ENCODE results near the gene SEMA5B.

The SEMA5B gene

DNA sequence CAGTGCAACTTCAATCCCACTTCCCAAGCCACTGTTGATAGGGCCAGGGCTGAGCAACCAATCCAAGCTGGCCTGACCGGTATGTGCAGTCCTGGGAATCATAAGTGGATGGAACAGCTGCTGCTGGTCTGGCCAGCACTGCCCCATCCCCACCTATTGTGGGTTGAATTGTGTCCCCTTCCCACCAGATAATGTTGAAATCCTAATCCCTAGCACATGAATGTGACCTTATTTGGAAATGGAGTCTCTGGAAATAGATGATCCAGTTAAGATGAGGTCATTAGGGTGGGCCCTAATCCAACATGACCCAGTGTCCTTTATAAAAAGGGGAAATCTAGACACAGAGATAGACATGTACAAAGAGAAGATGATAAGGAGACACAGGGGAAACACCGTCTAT, 25.5 kb upstream of the SEMA5B start:
- Histone ChIP-seq H3K27me3 (ENCODE audit: control insufficient read depth, insufficient read depth, low read length) (no peaks in the 10 kb centered on the region), H3K9me3 (ENCODE audit: control insufficient read depth, low read length) (no peaks in the 10 kb centered on the region), H3K4me3 (ENCODE audit: low read length) (no peak overlapping the region), H3K9ac (ENCODE audit: low read length) (no peak overlapping the region), H3K4me1 (ENCODE audit: control insufficient read depth, insufficient read depth, low read length) (no peaks in the 10 kb centered on the region), H3K36me3 (ENCODE audit: control insufficient read depth, insufficient read depth, low read length) (no peaks in the 10 kb centered on the region)

DNA sequence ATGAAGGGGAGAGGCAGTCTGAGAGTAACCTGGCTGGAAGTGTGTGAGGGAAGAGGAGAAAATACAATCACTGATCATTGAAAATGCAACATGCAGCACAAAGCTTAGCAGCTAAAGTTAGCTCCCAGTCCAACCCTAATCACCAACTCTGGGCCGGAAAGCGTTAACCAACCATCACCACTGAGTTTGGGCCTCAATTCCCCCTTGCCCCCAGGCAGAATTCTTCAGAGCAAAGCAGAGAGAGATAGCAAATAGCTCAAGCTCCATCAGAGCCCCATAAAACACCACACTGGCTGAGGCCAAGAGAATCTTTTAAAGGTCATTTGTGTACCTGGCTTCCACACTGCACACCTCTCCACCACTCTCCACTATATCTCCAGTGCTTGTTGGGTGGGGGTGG, 23.1 kb upstream of the SEMA5B start:
- Histone ChIP-seq H3K4me3 (ENCODE audit: low read length) (no peak overlapping the region), H3K9ac (ENCODE audit: low read length) (no peak overlapping the region), H3K4me1 (ENCODE audit: control insufficient read depth, insufficient read depth, low read length) (no peaks in the 10 kb centered on the region), H3K36me3 (ENCODE audit: control insufficient read depth, insufficient read depth, low read length) (no peaks in the 10 kb centered on the region), H3K9me3 (ENCODE audit: control insufficient read depth, low read length) (no peaks in the 10 kb centered on the region), H3K27me3 (ENCODE audit: control insufficient read depth, insufficient read depth, low read length) (no peaks in the 10 kb centered on the region)

DNA sequence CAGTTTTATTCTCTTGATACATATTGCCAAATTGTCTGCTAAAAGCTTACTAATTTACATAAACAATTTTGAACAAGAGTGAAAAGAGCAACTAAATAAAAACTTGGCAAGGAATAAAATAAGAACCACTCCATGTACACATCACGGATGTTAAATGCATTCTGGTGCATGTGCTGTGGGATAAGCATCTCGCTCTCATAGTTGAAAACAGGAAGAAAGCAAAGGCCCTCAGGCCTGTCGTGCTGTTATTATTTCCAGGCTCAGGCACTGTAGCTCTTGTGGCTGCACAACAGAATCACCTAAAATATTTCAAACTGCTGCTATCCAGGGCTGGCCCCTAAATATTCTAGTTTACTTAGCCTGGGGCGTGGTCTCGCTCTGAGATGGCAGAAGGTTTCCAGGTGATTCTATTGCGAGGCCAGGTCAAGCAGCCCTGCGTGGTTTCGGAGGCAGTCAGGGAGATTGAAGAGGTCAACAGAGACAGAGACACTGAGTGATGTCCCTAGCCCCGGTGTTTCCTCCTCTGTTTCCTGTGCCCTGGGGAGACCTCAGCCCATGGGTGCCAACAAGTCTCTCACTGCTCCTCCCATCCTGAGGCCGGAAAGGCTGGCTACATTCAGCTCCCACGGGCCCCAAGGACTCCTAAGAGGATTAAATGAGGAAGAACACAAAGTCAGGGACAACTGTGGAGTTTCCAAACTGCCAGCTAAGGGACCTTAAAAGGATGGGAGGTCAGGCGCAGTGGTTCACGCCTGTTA, 21.1 kb upstream of the SEMA5B start:
- H3K36me3 ChIP-seq (ENCODE audit: control insufficient read depth, insufficient read depth, low read length) = no peaks in the 10 kb centered on the region
- no peaks in the 10 kb centered on the region for H3K9me3 ChIP-seq (ENCODE audit: control insufficient read depth, low read length)
- H3K4me1 ChIP-seq (ENCODE audit: control insufficient read depth, insufficient read depth, low read length) = no peaks in the 10 kb centered on the region
- no peaks in the 10 kb centered on the region for H3K27me3 ChIP-seq (ENCODE audit: control insufficient read depth, insufficient read depth, low read length)
- H3K9ac ChIP-seq (ENCODE audit: low read length) = no peak overlapping the region
- H3K4me3 ChIP-seq (ENCODE audit: low read length) = no peak overlapping the region

DNA sequence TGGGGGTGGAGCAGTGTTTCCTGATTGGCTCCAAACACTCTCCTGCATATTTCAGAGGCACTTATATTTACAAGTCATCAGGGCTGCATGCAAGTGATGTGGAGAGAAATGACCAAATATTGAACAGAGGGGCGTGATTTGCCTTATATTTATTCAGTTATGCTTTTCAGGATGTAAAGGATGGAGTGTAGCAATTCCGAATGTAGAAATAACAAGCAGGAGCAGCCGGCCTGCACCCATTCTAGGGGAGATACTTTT, 19.4 kb upstream of the SEMA5B start:
- Histone ChIP-seq H3K36me3 (ENCODE audit: control insufficient read depth, insufficient read depth, low read length) (no peaks in the 10 kb centered on the region), H3K4me3 (ENCODE audit: low read length) (no peak overlapping the region), H3K4me1 (ENCODE audit: control insufficient read depth, insufficient read depth, low read length) (no peaks in the 10 kb centered on the region), H3K9me3 (ENCODE audit: control insufficient read depth, low read length) (no peaks in the 10 kb centered on the region), H3K9ac (ENCODE audit: low read length) (no peak overlapping the region), H3K27me3 (ENCODE audit: control insufficient read depth, insufficient read depth, low read length) (no peaks in the 10 kb centered on the region)

DNA sequence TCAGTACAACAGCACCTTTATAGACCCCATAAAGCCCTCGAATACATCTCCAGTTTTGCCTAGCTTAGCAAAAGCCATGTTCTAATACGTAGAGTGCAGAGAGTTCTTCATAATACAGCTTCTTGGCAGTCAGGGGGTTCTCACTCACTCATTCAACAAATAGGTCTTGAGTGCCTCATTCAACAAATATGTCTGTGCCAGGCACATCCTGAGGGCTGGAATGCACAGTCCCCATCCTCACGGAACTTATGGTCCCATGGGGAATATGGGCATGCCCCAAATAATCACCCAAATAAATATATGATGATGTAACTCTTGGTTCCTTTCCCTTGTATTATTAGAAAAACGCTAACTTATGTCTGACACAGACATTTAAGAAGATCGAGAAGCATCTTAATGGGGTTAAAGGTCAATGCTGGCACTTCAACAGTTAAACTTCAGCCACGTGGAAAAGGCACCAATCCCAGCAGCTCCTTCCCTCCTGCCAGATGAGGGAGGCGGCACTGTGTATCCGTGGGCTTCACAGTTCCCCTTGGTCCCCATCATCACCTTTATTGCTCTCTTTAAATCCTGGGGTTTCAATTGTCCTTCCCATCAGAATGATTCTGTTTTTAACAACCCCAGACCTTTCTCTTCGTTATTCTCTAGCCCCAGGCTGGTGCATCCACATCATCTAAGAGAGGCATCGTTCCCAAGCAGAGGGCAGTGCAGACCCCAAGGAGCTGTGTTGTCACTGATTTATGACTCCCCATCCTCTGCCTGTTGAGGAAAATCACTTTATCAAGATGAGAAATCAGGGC, 18.9 kb upstream of the SEMA5B start:
- H3K4me1 ChIP-seq (ENCODE audit: control insufficient read depth, insufficient read depth, low read length) = no peaks in the 10 kb centered on the region
- H3K4me3 ChIP-seq (ENCODE audit: low read length) = no peak overlapping the region
- no peaks in the 10 kb centered on the region for H3K9me3 ChIP-seq (ENCODE audit: control insufficient read depth, low read length)
- H3K36me3 ChIP-seq (ENCODE audit: control insufficient read depth, insufficient read depth, low read length) = no peaks in the 10 kb centered on the region
- H3K9ac ChIP-seq (ENCODE audit: low read length) = no peak overlapping the region
- H3K27me3 ChIP-seq (ENCODE audit: control insufficient read depth, insufficient read depth, low read length) = no peaks in the 10 kb centered on the region

DNA sequence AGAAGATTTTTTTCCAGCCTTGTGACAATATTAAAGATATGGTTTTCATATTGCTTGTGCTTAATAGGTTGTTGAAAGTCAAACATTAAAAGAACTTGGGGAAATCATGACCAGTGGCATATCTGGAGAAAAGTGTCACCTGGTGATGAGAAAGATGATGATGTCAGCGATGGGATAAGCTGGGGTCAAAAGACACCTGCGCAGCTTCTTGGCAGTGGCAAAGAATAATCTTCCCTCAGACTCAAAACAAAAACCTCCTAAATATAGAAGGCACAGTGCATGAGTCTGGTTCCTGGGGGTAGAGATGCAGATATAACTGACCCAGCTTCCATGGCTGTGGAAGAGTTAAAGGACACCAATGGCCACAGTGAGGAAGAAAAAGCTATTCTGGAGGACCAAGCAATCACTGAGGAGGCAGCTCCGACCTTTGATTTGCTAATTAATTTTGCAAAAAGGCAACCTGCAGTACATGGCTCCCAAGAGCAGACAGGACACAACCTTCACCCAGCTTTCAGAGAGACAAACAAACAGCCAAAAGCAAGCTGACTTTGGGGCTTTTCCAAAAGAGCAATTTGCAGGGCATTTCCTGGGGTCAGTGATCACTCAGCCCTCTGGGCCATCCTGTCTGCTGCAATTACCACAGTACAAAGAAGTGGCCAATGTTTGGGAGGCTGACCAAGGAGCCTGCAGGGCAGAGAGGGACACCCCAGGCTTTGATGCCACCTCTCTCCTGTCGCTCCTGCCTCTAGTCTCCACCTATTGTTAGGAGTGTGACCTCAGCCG, 17.6 kb upstream of the SEMA5B start:
- Histone ChIP-seq H3K9ac (ENCODE audit: low read length) (no peak overlapping the region), H3K27me3 (ENCODE audit: control insufficient read depth, insufficient read depth, low read length) (no peaks in the 10 kb centered on the region), H3K4me3 (ENCODE audit: low read length) (no peak overlapping the region), H3K36me3 (ENCODE audit: control insufficient read depth, insufficient read depth, low read length) (no peaks in the 10 kb centered on the region), H3K4me1 (ENCODE audit: control insufficient read depth, insufficient read depth, low read length) (no peaks in the 10 kb centered on the region), H3K9me3 (ENCODE audit: control insufficient read depth, low read length) (no peaks in the 10 kb centered on the region)

DNA sequence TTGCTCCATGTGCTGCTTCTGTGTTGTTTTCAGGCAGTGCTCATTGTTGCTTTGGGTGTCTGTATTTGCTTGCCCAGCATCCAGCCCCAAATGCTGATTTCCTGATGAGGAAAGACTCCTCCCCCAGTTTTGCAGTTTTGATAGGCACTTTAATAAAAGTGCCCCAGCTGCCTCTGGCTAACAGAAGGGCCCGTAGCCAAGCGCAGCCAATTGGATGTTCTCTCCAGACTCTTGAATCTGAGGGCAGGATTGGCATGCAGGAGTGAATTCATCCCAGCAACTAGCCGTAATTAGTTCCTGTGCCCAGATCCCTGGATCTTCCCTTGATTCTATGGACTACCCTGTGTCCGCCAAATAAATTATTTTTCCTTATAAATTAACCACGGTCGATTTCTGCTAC, 14.8 kb upstream of the SEMA5B start:
- H3K4me1 ChIP-seq (ENCODE audit: control insufficient read depth, insufficient read depth, low read length) = no peaks in the 10 kb centered on the region
- no peaks in the 10 kb centered on the region for H3K9me3 ChIP-seq (ENCODE audit: control insufficient read depth, low read length)
- H3K4me3 ChIP-seq (ENCODE audit: low read length) = no peak overlapping the region
- no peaks in the 10 kb centered on the region for H3K36me3 ChIP-seq (ENCODE audit: control insufficient read depth, insufficient read depth, low read length)
- H3K27me3 ChIP-seq (ENCODE audit: control insufficient read depth, insufficient read depth, low read length) = no peaks in the 10 kb centered on the region
- H3K9ac ChIP-seq (ENCODE audit: low read length) = no peak overlapping the region

DNA sequence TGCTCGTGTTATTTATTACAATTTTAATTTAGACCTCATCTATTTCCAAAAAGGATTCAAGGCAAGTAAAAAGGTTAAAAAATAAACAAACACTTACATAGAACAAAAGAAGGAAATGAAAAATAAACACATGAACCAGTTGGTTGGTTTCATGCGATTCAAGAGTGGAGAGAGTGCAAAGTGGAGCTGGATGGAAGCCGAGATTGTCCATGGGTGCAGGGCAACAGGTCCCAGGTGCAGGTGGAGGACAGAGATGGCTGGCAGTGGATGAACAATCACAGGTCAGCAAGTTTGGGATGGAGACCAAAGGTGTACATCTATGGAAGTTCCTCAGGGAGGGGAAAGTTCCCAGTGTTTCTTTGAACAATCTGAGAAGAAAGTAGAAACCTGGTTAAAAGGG, 11.6 kb upstream of the SEMA5B start:
- Histone ChIP-seq H3K27me3 (ENCODE audit: control insufficient read depth, insufficient read depth, low read length) (no peaks in the 10 kb centered on the region), H3K4me3 (ENCODE audit: low read length) (no peak overlapping the region), H3K9ac (ENCODE audit: low read length) (no peak overlapping the region)

DNA sequence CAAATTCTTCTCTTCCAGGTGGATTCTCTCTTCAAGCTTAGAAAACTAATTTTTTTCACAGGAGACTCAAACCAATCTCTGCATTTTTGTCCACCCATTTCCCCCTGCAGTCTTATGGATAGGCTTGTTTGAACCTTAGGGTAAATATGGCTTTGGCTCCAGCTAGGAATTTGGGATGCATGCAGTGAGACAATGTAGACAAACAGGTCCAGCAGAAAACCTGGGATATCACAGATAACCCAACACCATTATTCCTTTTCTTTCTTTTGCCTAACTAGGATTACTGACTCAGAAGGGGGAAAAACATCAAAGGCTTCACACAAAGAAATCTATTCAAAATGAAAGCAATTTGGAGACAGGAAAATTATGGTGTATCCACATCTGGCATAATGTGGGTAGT, 11.2 kb upstream of the SEMA5B start:
- no peak overlapping the region for H3K4me3 ChIP-seq (ENCODE audit: low read length)
- no peaks in the 10 kb centered on the region for H3K9me3 ChIP-seq (ENCODE audit: control insufficient read depth, low read length)
- H3K4me1 ChIP-seq (ENCODE audit: control insufficient read depth, insufficient read depth, low read length) = no peaks in the 10 kb centered on the region
- H3K9ac ChIP-seq (ENCODE audit: low read length) = no peak overlapping the region
- no peaks in the 10 kb centered on the region for H3K36me3 ChIP-seq (ENCODE audit: control insufficient read depth, insufficient read depth, low read length)
- H3K27me3 ChIP-seq (ENCODE audit: control insufficient read depth, insufficient read depth, low read length) = no peaks in the 10 kb centered on the region

More for the DNA sequence above, 11.6 kb upstream of the SEMA5B start:
- Histone ChIP-seq H3K4me1 (ENCODE audit: control insufficient read depth, insufficient read depth, low read length) (no peaks in the 10 kb centered on the region), H3K36me3 (ENCODE audit: control insufficient read depth, insufficient read depth, low read length) (no peaks in the 10 kb centered on the region), H3K9me3 (ENCODE audit: control insufficient read depth, low read length) (no peaks in the 10 kb centered on the region)

DNA sequence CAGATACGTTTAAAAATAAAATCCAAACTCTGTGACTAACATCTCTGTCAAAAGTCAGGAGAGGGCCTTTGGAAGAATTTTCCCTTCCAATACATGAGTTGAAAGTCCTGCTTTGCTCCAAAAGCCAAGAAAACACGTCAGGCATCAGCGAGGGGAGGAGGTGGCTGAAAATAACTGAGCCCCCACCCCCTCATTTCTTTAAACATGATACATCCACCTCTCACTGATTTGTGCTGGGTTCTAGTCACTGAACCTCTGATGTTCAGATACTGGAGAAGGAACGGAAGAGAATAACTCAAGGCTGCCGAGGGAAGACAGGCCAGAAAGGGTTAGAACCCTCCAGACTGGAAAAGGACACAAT, 9.4 kb upstream of the SEMA5B start:
- Histone ChIP-seq H3K4me3 (ENCODE audit: low read length) (no peak overlapping the region), H3K27me3 (ENCODE audit: control insufficient read depth, insufficient read depth, low read length) (peaks cover 5% of the 10 kb centered on the region), H3K4me1 (ENCODE audit: control insufficient read depth, insufficient read depth, low read length) (no peaks in the 10 kb centered on the region), H3K36me3 (ENCODE audit: control insufficient read depth, insufficient read depth, low read length) (no peaks in the 10 kb centered on the region), H3K9ac (ENCODE audit: low read length) (no peak overlapping the region), H3K9me3 (ENCODE audit: control insufficient read depth, low read length) (no peaks in the 10 kb centered on the region)

DNA sequence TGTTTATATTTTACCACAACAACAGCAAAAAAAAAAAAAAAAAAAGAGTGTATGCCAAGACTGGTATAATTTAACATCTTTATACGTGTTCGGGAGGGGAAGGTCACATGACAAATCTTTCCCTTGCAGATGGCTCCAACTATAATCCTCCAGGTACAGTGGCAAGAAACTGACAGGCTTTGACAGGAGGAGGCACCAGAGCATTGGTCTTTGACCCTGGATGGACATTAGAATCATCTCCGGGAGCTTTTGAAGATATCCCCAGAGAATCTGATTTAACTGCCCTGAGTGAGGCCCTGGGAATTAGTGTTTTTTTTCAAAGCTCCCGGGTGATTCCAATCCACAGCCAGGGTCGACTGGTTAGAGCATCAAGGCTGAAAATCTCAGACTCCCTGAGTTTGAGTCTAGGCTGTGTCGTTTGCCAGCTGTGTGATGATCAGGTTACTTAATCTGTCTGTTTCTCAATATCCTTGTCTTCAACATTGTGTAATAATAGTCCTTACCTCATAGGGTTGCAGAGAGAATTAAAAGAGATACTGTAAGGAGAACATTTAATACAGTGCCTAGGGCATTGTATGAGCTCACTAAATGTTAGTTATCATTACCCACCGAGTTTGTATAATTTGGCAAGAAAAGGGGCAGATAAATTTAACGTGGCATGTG, 8.9 kb upstream of the SEMA5B start:
- no peaks in the 10 kb centered on the region for H3K36me3 ChIP-seq (ENCODE audit: control insufficient read depth, insufficient read depth, low read length)
- H3K4me1 ChIP-seq (ENCODE audit: control insufficient read depth, insufficient read depth, low read length) = no peaks in the 10 kb centered on the region
- H3K27me3 ChIP-seq (ENCODE audit: control insufficient read depth, insufficient read depth, low read length) = peaks cover 8% of the 10 kb centered on the region
- no peak overlapping the region for H3K4me3 ChIP-seq (ENCODE audit: low read length)
- H3K9me3 ChIP-seq (ENCODE audit: control insufficient read depth, low read length) = no peaks in the 10 kb centered on the region
- H3K9ac ChIP-seq (ENCODE audit: low read length) = no peak overlapping the region

DNA sequence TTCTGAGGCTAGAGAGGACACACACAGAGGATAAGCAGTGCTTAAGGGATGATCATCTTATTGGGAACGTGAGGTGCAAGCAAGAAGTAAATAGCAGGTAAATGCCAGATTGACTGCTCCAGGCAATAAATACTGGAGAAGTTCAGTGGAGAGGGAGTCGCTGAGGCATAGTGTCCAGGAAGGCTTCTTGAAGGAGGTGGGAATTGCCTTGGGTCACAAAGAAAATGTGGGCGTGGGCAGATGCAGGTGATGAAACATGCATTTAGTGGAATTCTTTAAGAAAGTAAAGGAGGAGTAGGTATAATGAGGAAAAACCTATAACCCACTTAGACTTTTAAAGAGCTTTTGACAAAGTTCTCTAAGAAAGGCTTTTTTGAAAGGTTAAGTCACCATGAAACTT, 7.4 kb upstream of the SEMA5B start:
- H3K27me3 ChIP-seq (ENCODE audit: control insufficient read depth, insufficient read depth, low read length) = peaks cover 23% of the 10 kb centered on the region

More for the DNA sequence above, 7.4 kb upstream of the SEMA5B start:
- Histone ChIP-seq H3K36me3 (ENCODE audit: control insufficient read depth, insufficient read depth, low read length) (no peaks in the 10 kb centered on the region), H3K4me1 (ENCODE audit: control insufficient read depth, insufficient read depth, low read length) (no peaks in the 10 kb centered on the region), H3K9ac (ENCODE audit: low read length) (no peak overlapping the region), H3K9me3 (ENCODE audit: control insufficient read depth, low read length) (no peaks in the 10 kb centered on the region), H3K4me3 (ENCODE audit: low read length) (no peak overlapping the region)
